PC-3 (cell line): ENCODE measurements around the gene HOXB6. TPM values are rescaled to one million over a fixed set of nuclear protein-coding genes. Genes with fewer than 3 reads are reported as not detected.
A peak's percentile ranks its signal among the peaks of the same experiment; 100 is the strongest.

Source experiments
- ATAC-seq: fragments of 200-7000 bp; cut with Tn5 transposase; 2 replicates; pipeline ENCODE4 v1.9.1; 2020; ENCODE audit warnings: mild to moderate bottlenecking, moderate library complexity
- BruUV-seq: library from RNA; stranded (reverse); fragments of 400-500 nt; replicated peaks from 2 replicates; lab custom pipeline; 2021; lab: Mats Ljungman, UMichigan
- CTCF ChIA-PET: fragments of 300-600 bp; sonication (Branson Sonifier 250); formaldehyde crosslinking; loops from one replicate; lab custom pipeline; 2022; ENCODE audit warnings: antibody characterized with exemption; lab: Charles Lee
- POLR2A ChIA-PET: fragments of 300-600 bp; sonication (Branson Sonifier 250); formaldehyde crosslinking; loops from one replicate; lab custom pipeline; 2022; ENCODE audit warnings: antibody characterized with exemption; ENCODE audit not compliant: unreplicated experiment; lab: Charles Lee
- DNase-seq: peaks from one replicate; pipeline ENCODE4 v3.0.0-alpha.2; 2015
- H2AFZ ChIP-seq: fragments of 300-600 bp; sonication (generic); 2 replicates; pipeline ENCODE4 v1.6.0; 2016; ENCODE audit warnings: antibody characterized with exemption, low read length
- H3F3A ChIP-seq: fragments of 300-600 bp; sonication (generic); one replicate; pipeline ENCODE4 v1.6.0; 2017; ENCODE audit warnings: antibody characterized with exemption, low read length, control low read depth, mild to moderate bottlenecking; ENCODE audit not compliant: unreplicated experiment
- H3K27ac ChIP-seq: fragments of 300-600 bp; sonication (generic); 2 replicates; pipeline ENCODE4 v1.5.1; 2016; ENCODE audit warnings: mild to moderate bottlenecking, low read length
- H3K27me3 ChIP-seq: fragments of 300-600 bp; sonication (generic); 2 replicates; pipeline ENCODE4 v1.6.1; 2016; ENCODE audit warnings: low read length, mixed read lengths
- H3K36me3 ChIP-seq: fragments of 300-600 bp; sonication (generic); 2 replicates; pipeline ENCODE4 v1.6.1; 2016; ENCODE audit warnings: low read depth, mixed run types, low read length, mixed read lengths
- H3K4me1 ChIP-seq: fragments of 300-600 bp; sonication (generic); 2 replicates; pipeline ENCODE4 v1.5.1; 2016; ENCODE audit warnings: low read length; ENCODE audit not compliant: insufficient read depth
- H3K4me2 ChIP-seq: fragments of 300-600 bp; sonication (generic); 2 replicates; pipeline ENCODE4 v1.6.0; 2016; ENCODE audit warnings: low read length
- H3K4me3 ChIP-seq: fragments of 300-600 bp; sonication (generic); 2 replicates; pipeline ENCODE4 v1.5.1; 2016; ENCODE audit warnings: mild to moderate bottlenecking, low read length, mixed read lengths
- H3K79me2 ChIP-seq: fragments of 300-600 bp; sonication (generic); 2 replicates; pipeline ENCODE4 v1.6.1; 2017; ENCODE audit warnings: low read length, mixed read lengths
- H3K9ac ChIP-seq: fragments of 300-600 bp; sonication (generic); 2 replicates; pipeline ENCODE4 v1.6.0; 2016; ENCODE audit warnings: mild to moderate bottlenecking, low read length
- H3K9me2 ChIP-seq: fragments of 300-600 bp; sonication (generic); replicated peaks from 2 replicates; pipeline ENCODE4 v1.6.1; 2016; ENCODE audit warnings: mixed run types, low read length, mixed read lengths
- H3K9me3 ChIP-seq: fragments of 300-600 bp; sonication (generic); 2 replicates; pipeline ENCODE4 v1.6.1; 2016; ENCODE audit warnings: low read length, mixed read lengths
- H4K20me1 ChIP-seq: fragments of 300-600 bp; sonication (generic); 2 replicates; pipeline ENCODE4 v1.6.1; 2016; ENCODE audit warnings: low read length, mixed read lengths
- CTCF ChIP-seq: fragments of 300-600 bp; sonication (generic); conservative IDR thresholded peaks from 2 replicates; pipeline ENCODE4 v1.5.1; 2017; ENCODE audit warnings: antibody characterized with exemption, low read depth, mild to moderate bottlenecking, low read length
- EZH2 ChIP-seq: fragments of 300-600 bp; sonication (generic); IDR thresholded peaks from one replicate; pipeline ENCODE4 v1.6.1; 2017; ENCODE audit warnings: antibody characterized with exemption, mild to moderate bottlenecking, low read length; ENCODE audit not compliant: unreplicated experiment
- EZH2phosphoT487 ChIP-seq: fragments of 300-600 bp; sonication (generic); IDR thresholded peaks from 2 replicates; pipeline ENCODE4 v1.6.1; 2018; ENCODE audit warnings: mild to moderate bottlenecking, antibody characterized with exemption, low read length, borderline replicate concordance
- intact Hi-C: fragments of 100-400 bp; cut with micrococcal nuclease; formaldehyde crosslinking; loops from 2 replicates; pipeline ENCODE4 v1.9.0; 2023
- total RNA-seq: library from RNA; depleted of rRNA; stranded (reverse); fragments of >200 nt; gene quantifications from 2 replicates; pipeline ENCODE4 v1.2.3, GENCODE V29; 2014

HOXB6 gene
- total RNA-seq, 1 experiment from 2014 or later, result 9.5 TPM

DNA sequence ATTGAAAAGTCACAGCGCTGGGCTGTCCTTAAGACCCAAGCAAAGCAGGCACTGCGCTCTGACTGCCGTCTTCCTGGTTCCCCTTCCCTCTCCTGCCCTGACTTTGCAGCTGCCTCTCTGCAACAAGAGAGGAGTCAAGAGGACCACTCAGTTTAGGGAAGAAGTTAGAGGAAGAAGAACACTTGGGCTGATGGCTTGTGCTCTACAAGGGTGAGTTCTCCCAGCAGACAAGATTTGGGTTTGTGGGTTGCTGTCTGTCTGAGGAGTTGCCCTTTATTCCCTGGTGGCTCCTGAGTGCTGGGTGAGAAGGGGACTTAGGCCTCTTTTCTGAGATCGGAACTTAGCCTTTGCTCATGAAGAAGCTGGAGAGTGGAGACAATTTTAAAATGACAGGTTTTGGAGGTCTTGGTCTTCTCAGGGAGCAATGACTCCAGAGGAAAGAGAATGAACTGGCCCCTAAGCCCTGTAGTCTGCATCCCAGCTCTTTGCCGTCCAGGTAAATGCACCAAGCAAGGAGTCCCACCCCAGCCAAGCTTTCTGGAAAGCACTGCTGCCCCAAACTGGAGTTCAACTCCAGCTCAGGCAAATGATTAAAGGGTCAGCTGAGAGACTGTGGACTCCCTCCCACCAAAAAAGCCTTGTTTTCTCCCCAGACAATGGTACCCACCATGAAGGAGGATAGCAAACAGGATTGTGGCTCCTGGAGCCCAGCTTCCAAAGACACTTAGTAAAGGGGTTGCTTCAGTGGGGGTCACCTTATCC lies 24.0 kb upstream of the HOXB6 start:
- ChIA-PET CTCF (interaction anchor here (0.6 kb wide), 1 partner anchor 184 kb away, joined by 3 read pairs; no protein-coding TSS in a partner anchor), POLR2A (interaction anchor here (0.6 kb wide), 1 partner anchor 34 kb away, joined by 3 read pairs; no protein-coding TSS in a partner anchor)
- no peak overlapping the region for H3K4me3 ChIP-seq
- peaks cover 73% of the 10 kb centered on the region for H3K27me3 ChIP-seq
- H3K36me3 ChIP-seq, result no peaks in the 10 kb centered on the region
- intact Hi-C loops, result no loop called here
- H3K9me2 ChIP-seq, result no peaks in the 10 kb centered on the region
- no peak overlapping the region for H2AFZ ChIP-seq
- H3K9ac ChIP-seq, result no peak overlapping the region
- no peak overlapping the region for H3K27ac ChIP-seq
- H3K4me2 ChIP-seq, result no peak overlapping the region
- BruUV-seq, result no TSS peak
- no peak for TF ChIP-seq CTCF
- no peak for TF ChIP-seq EZH2phosphoT487
- TF ChIP-seq EZH2, result no peak
- H3F3A ChIP-seq, result no peaks in the 10 kb centered on the region
- no peaks in the 10 kb centered on the region for H4K20me1 ChIP-seq
- peaks cover 12% of the 10 kb centered on the region for H3K4me1 ChIP-seq
- H3K9me3 ChIP-seq, result no peaks in the 10 kb centered on the region
- DNase-seq (no peak), ATAC-seq (no peak)
- no peaks in the 10 kb centered on the region for H3K79me2 ChIP-seq

GRCh38 chr17:48627623-48628521 lies 23.1 kb upstream of the HOXB6 start:
- H3K36me3 ChIP-seq, result no peaks in the 10 kb centered on the region
- H3K79me2 ChIP-seq, result no peaks in the 10 kb centered on the region
- H3K27ac ChIP-seq, result no peak overlapping the region
- no peaks in the 10 kb centered on the region for H3F3A ChIP-seq
- ATAC-seq (no peak), DNase-seq (no peak)
- no peak overlapping the region for H3K4me2 ChIP-seq
- no peaks in the 10 kb centered on the region for H3K9me3 ChIP-seq
- ChIA-PET POLR2A (no interaction called here), CTCF (no interaction called here)
- peaks cover 75% of the 10 kb centered on the region for H3K27me3 ChIP-seq
- H3K9me2 ChIP-seq, result no peaks in the 10 kb centered on the region
- H4K20me1 ChIP-seq, result no peaks in the 10 kb centered on the region
- no TSS peak for BruUV-seq
- no peak overlapping the region for H2AFZ ChIP-seq
- H3K9ac ChIP-seq, result no peak overlapping the region
- intact Hi-C loops, result no loop called here
- TF ChIP-seq EZH2, result no peak
- H3K4me3 ChIP-seq, result no peak overlapping the region
- peaks cover 12% of the 10 kb centered on the region for H3K4me1 ChIP-seq

- Histone ChIP-seq H3K27ac (no peak overlapping the region), H3K4me2 (peak overlapping the region; percentile 85), H3K27me3 (peaks cover 74% of the 10 kb centered on the region), H2AFZ (peak overlapping the region; percentile 72), H4K20me1 (no peaks in the 10 kb centered on the region), H3K4me1 (peaks cover 12% of the 10 kb centered on the region), H3F3A (no peaks in the 10 kb centered on the region), H3K9ac (no peak overlapping the region), H3K36me3 (no peaks in the 10 kb centered on the region), H3K4me3 (peak overlapping the region; percentile 70), H3K9me2 (no peaks in the 10 kb centered on the region), H3K9me3 (no peaks in the 10 kb centered on the region), H3K79me2 (no peaks in the 10 kb centered on the region)
- TF ChIP-seq EZH2phosphoT487 (no peak), CTCF (no peak), EZH2 (no peak)
- intact Hi-C loops, result no loop called here
- ATAC-seq (no peak), DNase-seq (no peak)
- BruUV-seq, result no TSS peak
- ChIA-PET CTCF (no interaction called here), POLR2A (no interaction called here)
These were observed 22.4 kb upstream of the HOXB6 start for GRCh38 chr17:48627118-48627597.
